Activated T-cell treated with anti-CD3 and anti-CD28 coated beads, Interleukin-2, amount 50 U/mL, for 48 hours (primary cell): ENCODE results near the gene TBC1D7.

Experiments used
- DNase-seq, 2 experiments: peaks; one replicate each; pipeline ENCODE4 v3.0.0-alpha.2; 2020

TBC1D7 gene

DNA sequence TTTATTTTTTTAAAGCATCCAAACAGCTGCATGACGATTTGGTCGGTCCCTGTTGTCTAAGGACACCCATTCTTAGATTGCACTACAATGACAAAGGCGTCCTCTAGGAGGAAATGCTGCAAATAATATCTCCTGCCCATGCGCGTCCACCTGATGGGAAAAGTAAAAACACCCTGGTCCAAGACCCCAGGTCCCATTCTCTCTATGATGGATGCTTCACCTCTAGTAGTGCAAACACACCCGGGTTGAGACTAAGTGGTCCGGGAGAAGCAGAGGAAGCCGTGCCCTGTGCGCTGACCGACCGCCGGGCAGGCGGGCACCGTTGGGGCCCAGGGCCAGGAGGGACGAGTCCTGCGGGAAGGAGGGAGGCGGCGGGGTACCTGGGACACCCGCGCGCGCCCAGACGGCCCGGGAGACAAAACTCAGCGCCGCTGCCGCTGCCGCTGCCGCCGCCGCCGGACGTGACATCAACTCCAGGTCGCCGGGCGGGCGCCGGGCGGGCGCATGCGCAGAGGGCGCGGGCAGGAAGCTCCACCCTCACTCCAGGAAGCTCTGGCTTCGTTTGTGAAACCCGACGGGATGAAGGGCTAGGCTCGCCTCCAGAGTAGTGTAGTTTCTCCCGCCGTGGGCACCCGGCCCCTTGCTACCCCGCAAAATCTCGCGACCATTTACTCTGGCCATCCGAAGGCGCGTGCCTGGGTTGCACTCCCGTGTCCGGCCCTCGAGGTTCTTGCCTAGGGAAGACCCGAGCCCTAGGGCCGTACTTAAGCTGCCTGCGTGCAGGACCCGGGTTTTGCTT lies at the start of gene TBC1D7:
Gene TBC1D7, minus strand, starts transcription at position 462 of the 799 bp plus-strand sequence. CDS start 1,639 bp downstream, outside the sequence.
- peak; percentile 93 to 97 for DNase-seq

DNA sequence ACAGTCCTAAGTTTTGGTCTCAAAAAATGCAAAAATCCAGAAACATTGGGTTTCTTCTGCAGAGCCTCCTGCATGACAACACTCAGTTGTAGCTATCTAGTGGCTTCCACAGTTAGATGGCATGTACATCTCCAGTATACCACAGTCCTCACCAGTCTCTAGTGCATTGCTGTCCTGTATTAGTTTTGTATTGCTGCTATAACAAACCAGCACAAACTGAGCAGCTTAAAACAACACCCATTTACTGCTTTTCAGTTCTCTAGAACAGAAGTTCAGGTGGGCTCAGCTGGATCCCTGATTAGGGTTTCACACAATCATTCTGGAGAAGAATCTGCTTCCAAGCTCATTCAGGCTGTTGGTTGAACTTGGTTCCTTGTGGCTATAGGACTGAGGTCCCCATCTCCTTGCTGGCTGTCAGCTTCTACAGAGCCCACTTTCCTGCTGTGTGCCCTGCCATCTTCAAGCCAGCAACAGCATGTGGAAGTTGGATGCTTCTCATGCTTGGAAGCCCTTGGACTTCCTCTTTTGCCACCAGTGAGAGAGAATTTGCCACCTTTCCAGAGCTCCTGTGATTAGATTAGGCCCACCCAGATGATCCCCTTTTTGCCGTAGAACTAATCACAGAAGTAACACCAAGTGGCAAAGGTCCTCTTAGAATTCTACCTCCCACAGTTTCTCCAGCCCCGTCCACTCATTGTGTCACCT lies 48.9 kb upstream of the TBC1D7 start:
- no peak for DNase-seq

GRCh38 chr6:13375360-13375878 lies 47.1 kb upstream of the TBC1D7 start:
- peak; percentile 60 to 70 for DNase-seq

- DNase-seq: no peak
These were observed 45.6 kb upstream of the TBC1D7 start for GRCh38 chr6:13373919-13374318.

- no peak for DNase-seq
These were observed 45.1 kb upstream of the TBC1D7 start for GRCh38 chr6:13373488-13373886.

GRCh38 chr6:13372688-13373487 lies 44.6 kb upstream of the TBC1D7 start:
- DNase-seq: no peak

- no peak for DNase-seq
These were observed 43.7 kb upstream of the TBC1D7 start for GRCh38 chr6:13372076-13372475.

GRCh38 chr6:13371421-13372072 lies 43.2 kb upstream of the TBC1D7 start:
- no peak for DNase-seq

GRCh38 chr6:13370623-13371022 lies 42.3 kb upstream of the TBC1D7 start:
- no peak for DNase-seq

GRCh38 chr6:13369591-13369990 lies 41.3 kb upstream of the TBC1D7 start:
- no peak for DNase-seq

- DNase-seq: no peak
These were observed 40.4 kb upstream of the TBC1D7 start for GRCh38 chr6:13368731-13369115.

DNA sequence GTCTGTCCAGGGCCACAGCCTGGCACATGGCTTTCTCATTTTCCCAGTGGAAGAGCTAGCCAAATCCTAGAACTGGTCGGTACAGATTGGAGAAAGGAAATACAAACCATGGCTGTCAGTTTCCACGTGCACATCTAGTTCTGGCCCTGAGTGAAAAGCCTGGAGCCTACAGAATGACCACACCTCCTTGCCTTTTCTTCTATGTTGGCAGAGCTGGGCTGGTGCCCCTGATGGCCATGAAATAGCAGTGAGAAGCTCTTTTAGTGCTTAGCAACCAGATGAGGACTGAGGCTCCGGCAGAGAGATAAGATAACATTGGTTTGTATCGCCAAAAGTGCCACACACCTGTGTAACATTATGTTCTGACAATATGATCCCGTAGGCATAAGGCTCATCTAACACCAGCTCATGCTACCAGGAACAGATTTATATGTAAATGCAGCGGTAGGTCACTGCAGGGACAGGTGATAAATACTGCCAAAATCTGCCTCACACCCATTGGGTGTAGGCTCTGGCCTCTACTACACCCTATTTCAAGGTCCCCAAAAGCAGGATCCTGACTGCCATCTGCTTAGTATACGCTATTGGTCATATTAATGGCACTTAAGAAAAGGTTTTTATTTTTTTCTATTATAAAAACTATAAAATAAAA lies 39.9 kb upstream of the TBC1D7 start:
- DNase-seq: no peak

- DNase-seq: no peak
These were observed 39.1 kb upstream of the TBC1D7 start for GRCh38 chr6:13367396-13367795.

GRCh38 chr6:13365320-13365719 lies 37.0 kb upstream of the TBC1D7 start:
- DNase-seq: no peak

DNA sequence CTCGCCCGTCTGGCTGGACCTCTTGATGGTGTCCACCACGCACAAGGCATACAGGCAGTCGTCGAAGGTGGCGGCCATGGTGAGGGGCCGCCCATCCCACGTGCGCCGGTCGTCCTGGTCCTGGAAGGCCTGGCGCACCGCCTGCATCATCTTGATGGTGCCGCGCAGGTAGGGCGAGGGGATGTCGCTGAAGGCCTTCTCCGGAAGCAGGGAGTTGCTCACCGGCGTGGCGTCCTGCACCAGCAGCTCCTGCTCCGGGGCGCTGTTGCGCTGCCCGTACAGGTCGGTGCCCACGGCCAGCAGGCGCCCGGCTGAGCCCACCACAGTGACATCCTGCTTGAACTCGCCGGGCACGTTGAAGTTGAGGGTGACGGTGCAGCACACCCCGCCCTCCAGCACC lies 36.5 kb upstream of the TBC1D7 start:
- DNase-seq: no peak

DNA sequence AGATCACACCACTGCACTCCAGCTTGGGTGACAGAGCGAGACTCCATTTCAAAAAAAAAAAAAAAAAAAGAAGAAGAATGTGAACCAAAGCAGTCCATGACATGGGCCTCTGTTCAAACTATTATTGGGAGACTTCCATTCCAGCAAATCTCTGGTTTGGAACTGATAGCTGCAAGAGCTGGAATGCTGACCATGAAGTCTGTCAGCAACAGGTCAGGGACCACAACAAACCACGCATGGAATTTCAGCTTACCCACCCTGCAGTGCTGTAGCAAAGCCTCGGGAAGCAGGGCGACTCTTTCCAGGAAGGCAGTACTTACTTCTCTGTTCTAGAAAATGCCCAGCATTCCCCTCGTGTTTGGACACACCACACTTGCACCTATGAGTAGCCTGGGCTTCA lies 34.1 kb upstream of the TBC1D7 start:
- DNase-seq: no peak

DNA sequence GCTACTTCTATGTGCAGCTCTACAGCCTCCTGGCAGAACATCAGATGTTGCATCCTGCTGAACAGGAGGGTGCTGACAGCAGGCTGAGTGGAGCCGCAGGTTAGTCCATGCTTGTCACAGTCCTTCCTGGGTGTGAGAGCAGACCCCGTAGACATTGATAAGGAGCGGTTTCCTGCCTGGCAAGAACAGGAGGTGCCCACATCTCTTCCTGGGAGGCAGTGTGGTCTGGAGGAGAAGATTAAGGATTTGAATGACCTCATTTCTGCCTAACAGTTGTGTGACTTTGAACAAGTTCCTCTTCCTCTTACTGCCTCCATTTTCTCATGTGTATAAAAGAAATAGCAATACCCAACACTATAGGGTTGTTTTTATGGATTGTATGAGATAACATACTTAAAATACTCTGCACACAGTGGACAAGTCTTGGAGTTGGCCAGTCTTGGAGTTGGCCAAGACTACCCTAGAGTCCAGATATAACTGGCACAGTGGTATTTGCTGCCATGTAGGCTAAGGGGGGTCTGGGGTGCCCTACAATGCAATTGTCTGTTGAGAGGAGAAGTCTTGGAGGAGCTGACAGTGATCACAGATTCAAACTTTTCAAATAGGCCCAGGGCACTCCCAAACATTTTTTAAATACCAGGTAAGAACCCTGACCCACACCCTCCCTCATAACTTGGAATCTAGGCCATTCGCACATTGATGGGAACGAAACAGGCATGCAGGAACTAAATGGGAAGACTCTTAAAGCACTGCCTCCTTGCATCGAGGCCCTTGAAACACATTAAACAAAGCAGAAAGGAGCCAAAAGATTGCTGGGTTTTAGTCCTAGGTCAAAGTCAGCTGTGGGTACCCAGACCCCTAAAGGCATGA lies 32.6 kb upstream of the TBC1D7 start:
- no peak for DNase-seq

DNA sequence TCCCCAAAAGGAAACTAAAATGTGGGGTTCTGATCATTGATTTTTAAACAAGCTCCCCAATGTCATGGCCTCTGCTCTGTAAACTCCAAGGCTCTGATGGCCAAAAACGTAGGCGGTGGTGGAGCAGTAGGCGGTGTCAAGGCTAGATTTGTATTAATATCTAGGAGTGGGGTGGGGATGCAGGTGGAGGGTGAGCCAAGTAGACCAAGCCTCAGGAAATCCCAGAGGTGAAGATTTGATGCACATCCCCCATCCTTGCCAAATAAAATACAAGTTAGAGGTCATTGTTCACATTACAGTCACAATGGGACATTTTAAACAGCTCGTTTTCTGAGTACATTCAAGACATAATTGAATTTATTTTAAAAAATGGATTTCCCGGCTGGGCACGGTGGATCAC lies 30.9 kb upstream of the TBC1D7 start:
- no peak for DNase-seq

GRCh38 chr6:13358511-13358910 lies 30.2 kb upstream of the TBC1D7 start:
- DNase-seq: no peak

DNA sequence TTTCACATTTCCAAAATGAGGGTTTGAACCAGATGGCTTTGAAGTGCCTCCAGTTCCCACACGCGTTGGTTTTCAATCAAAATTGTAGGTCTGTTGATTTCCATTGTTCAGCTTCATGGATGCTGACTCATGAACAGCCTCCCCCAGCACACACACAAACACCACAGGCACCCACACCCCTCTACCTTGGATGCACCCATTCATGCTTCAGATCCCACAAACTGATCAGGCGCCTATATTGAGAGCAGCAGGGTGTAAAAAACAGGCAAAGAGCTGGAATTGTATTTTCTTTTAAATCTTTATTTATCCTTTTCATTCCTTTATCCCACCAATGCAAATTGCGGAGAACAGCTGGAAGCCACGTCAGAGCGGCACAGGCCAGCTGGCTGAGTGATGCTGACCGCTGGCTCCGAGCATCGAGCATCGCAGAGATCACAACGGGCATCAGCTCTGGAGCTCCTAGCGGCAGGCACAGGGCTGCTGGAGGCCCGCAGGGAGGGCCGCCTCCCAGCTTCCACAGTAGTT lies 29.3 kb upstream of the TBC1D7 start:
- DNase-seq: no peak
